OCI-LY3 (cell line): Measurements from ENCODE around the gene RGL1.

Experiments
- H2AFZ ChIP-seq: fragments of 200-600, 300-600 bp; shearing (Covaris generic); 2 replicates; pipeline ENCODE4 v1.6.0; 2014; ENCODE audit warnings: antibody characterized with exemption, low read depth, low read length
- H3K27ac ChIP-seq: fragments of 200-600, 300-600 bp; sonication (generic); 2 replicates; pipeline ENCODE4 v1.5.1; 2014; ENCODE audit warnings: mild to moderate bottlenecking, low read length, moderate library complexity, mixed read lengths
- H3K27me3 ChIP-seq: fragments of 200-600, 300-600 bp; sonication (generic); 2 replicates; pipeline ENCODE4 v1.6.1; 2014; ENCODE audit warnings: low read depth, low read length, mixed read lengths
- H3K36me3 ChIP-seq: fragments of 200-600, 300-600 bp; sonication (generic); replicated peaks from 2 replicates; pipeline ENCODE3; 2014; ENCODE audit warnings: low read depth, low read length, mixed read lengths
- H3K4me1 ChIP-seq: fragments of 300-600, 200-600 bp; sonication (generic); 2 replicates; pipeline ENCODE4 v1.6.1; 2014; ENCODE audit warnings: low read length, mixed read lengths
- H3K4me2 ChIP-seq: fragments of 200-600, 300-600 bp; sonication (generic); 2 replicates; pipeline ENCODE4 v1.6.1; 2014; ENCODE audit warnings: low read length, mixed read lengths
- H3K4me3 ChIP-seq: fragments of 300-600, 200-600 bp; sonication (generic); 2 replicates; pipeline ENCODE4 v1.5.1; 2014; ENCODE audit warnings: antibody characterized with exemption, mild to moderate bottlenecking, low read length, moderate library complexity
- H3K79me2 ChIP-seq: fragments of 300-600, 200-600 bp; shearing (Covaris generic); 2 replicates; pipeline ENCODE4 v1.6.1; 2014; ENCODE audit warnings: mild to moderate bottlenecking, low read length, mixed read lengths
- H3K9ac ChIP-seq: fragments of 300-600, 200-600 bp; shearing (Covaris generic); 2 replicates; pipeline ENCODE4 v1.6.0; 2014; ENCODE audit warnings: mild to moderate bottlenecking, low read length, moderate library complexity
- H3K9me3 ChIP-seq: fragments of 200-600, 300-600 bp; shearing (Covaris generic); 2 replicates; pipeline ENCODE4 v1.6.1; 2014; ENCODE audit warnings: low read length, mixed read lengths; ENCODE audit not compliant: insufficient read depth
- H4K20me1 ChIP-seq: fragments of 200-600, 300-600 bp; sonication (generic); 2 replicates; pipeline ENCODE4 v1.6.1; 2016; ENCODE audit warnings: low read length, mixed read lengths; ENCODE audit not compliant: insufficient read depth
- CTCF ChIP-seq: fragments of 200-600, 300-600 bp; sonication (generic); IDR thresholded peaks from 2 replicates; pipeline ENCODE4 v1.5.1; 2014; ENCODE audit warnings: antibody characterized with exemption, low read length, low read depth
- EZH2phosphoT487 ChIP-seq: fragments of 200-600 bp; shearing (Covaris generic); IDR thresholded peaks from 2 replicates; pipeline ENCODE4 v1.6.1; 2018; ENCODE audit warnings: antibody characterized with exemption, mixed run types, low read depth

Gene RGL1

GRCh38 chr1:183898610-183899009 is 93.7 kb downstream of the RGL1 start:
- TF ChIP-seq CTCF (no peak), EZH2phosphoT487 (no peak)
- Histone ChIP-seq H3K4me1 (peaks cover 64% of the 10 kb centered on the region), H3K36me3 (no peaks in the 10 kb centered on the region), H3K9me3 (no peaks in the 10 kb centered on the region), H3K27me3 (peaks cover 13% of the 10 kb centered on the region; the same call in 1 of the 2 replicates), H3K4me2 (no peak overlapping the region), H3K27ac (no peak overlapping the region), H2AFZ (no peak overlapping the region), H3K4me3 (no peak overlapping the region), H3K79me2 (no peaks in the 10 kb centered on the region), H3K9ac (no peak overlapping the region), H4K20me1 (no peaks in the 10 kb centered on the region)

- Histone ChIP-seq H3K36me3 (peaks cover 3% of the 10 kb centered on the region), H3K4me1 (peaks cover 62% of the 10 kb centered on the region), H3K9me3 (no peaks in the 10 kb centered on the region), H3K4me3 (peak overlapping the region; percentile 31), H3K79me2 (no peaks in the 10 kb centered on the region), H2AFZ (no peak overlapping the region), H3K9ac (peak overlapping the region; percentile 7; the same call in 1 of the 2 replicates), H4K20me1 (no peaks in the 10 kb centered on the region), H3K4me2 (peak overlapping the region; percentile 63), H3K27me3 (peaks cover 5% of the 10 kb centered on the region), H3K27ac (peak overlapping the region; percentile 65)
- no peak for TF ChIP-seq EZH2phosphoT487
- TF ChIP-seq CTCF: no peak
Observed at GRCh38 chr1:183901748-183902330, 96.9 kb downstream of the RGL1 start.

GRCh38 chr1:183903101-183903500 is 98.2 kb downstream of the RGL1 start:
- H4K20me1 ChIP-seq: no peaks in the 10 kb centered on the region
- H2AFZ ChIP-seq: no peak overlapping the region

More at GRCh38 chr1:183903101-183903500, 98.2 kb downstream of the RGL1 start:
- H3K9me3 ChIP-seq: no peaks in the 10 kb centered on the region
- H3K36me3 ChIP-seq: peaks cover 3% of the 10 kb centered on the region
- peak overlapping the region; percentile 63; the same call in 1 of the 2 replicates for H3K27ac ChIP-seq
- peaks cover 49% of the 10 kb centered on the region for H3K4me1 ChIP-seq
- no peaks in the 10 kb centered on the region for H3K79me2 ChIP-seq
- peak overlapping the region; percentile 63 for H3K4me2 ChIP-seq
- H3K9ac ChIP-seq: no peak overlapping the region
- TF ChIP-seq EZH2phosphoT487: no peak
- TF ChIP-seq CTCF: no peak
- H3K27me3 ChIP-seq: peaks cover 5% of the 10 kb centered on the region
- peak overlapping the region; percentile 22 for H3K4me3 ChIP-seq
